K562 treated with DMSO at 1 percent for 4 hours (cell line): ENCODE results near the gene KRT33B. TPM values are rescaled to one million over a fixed set of nuclear protein-coding genes. Genes with fewer than 3 reads are reported as not detected.

Experiments
- total RNA-seq: library from RNA; unstranded; fragments of 300-600 nt; gene quantifications from 2 replicates; pipeline ENCODE4 v1.2.3, GENCODE V29; 2022; ENCODE audit not compliant: insufficient read depth

The KRT33B gene
- not detected in 2 replicates for total RNA-seq

GRCh38 chr17:41369713-41370112 is at the start of gene KRT33B:
TSS of gene KRT33B (minus strand) at chr17:41369813. CDS start at chr17:41369750, 63 bp downstream.

DNA sequence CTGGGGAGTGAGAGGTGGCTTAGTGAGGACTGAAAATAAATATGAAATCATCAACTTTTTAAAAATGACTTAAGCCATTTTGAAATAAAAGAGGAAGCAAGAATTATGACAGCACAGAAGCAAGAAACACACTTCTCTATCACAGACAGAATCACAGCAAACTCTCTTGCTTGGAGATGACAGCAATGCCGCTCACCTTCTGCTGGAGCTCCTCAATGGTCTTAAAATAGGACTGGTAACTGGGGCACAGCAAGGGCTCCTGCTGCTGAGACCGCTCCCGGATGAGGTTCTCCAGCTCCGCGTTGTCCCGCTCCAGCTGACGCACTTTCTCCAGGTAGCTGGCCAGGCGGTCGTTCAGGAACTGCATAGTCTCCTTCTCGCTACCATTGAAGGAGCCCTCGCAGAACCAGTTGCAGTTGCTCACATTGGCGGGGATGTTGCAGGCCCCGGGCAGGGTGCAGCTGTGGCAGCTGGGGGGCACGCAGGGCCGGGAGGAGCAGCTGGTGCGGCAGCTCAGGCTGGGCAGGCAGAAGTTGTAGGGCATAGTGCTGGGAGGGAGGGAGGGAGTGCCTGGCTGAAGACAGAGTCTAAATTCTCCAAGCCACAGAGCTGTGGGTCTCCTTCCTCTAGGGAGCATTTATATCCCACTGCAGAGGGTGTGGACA is 27.5 kb upstream of the KRT33B start, which contains the start of gene KRT31:
TSS of gene KRT31 (minus strand) at position 613 of the 665 bp plus-strand sequence. CDS start at position 544, 69 bp downstream.

GRCh38 chr17:41381943-41382342 is 12.3 kb upstream of the KRT33B start, which contains the start of gene KRT34:
TSS of gene KRT34 (minus strand) at chr17:41382306. CDS start at chr17:41382246, 60 bp downstream.

GRCh38 chr17:41350381-41350878 is 19.2 kb downstream of the KRT33B start, which contains the start of gene KRT33A:
TSS of gene KRT33A (minus strand) at chr17:41350828. CDS start at chr17:41350767, 61 bp downstream.

GRCh38 chr17:41315204-41315794 is 54.3 kb downstream of the KRT33B start, which contains the start of gene KRTAP17-1:
TSS of gene KRTAP17-1 (minus strand) at chr17:41315710. CDS start at chr17:41315650, 60 bp downstream.

Other genes starting within 250 kb of the KRT33B start
- not detected in 2 replicates for gene KRTAP4-12, start 245.6 kb downstream of the KRT33B start, total RNA-seq
- gene KRTAP4-6, start 229.3 kb downstream of the KRT33B start, total RNA-seq: not detected in 2 replicates
- not detected in 2 replicates for gene KRTAP4-5, start 220.0 kb downstream of the KRT33B start, total RNA-seq
- gene KRTAP4-4, start 209.1 kb downstream of the KRT33B start, total RNA-seq: not detected in 2 replicates
- not detected in 2 replicates for gene KRTAP4-3, start 201.6 kb downstream of the KRT33B start, total RNA-seq
- gene KRTAP4-2, start 191.6 kb downstream of the KRT33B start, total RNA-seq: not detected in 2 replicates
- gene KRTAP4-1, start 184.9 kb downstream of the KRT33B start, total RNA-seq: not detected in 2 replicates
- not detected in 2 replicates for gene KRTAP9-1, start 179.9 kb downstream of the KRT33B start, total RNA-seq
- not detected in 2 replicates for gene KRTAP9-2, start 143.2 kb downstream of the KRT33B start, total RNA-seq
- gene KRTAP9-3, start 137.4 kb downstream of the KRT33B start, total RNA-seq: not detected in 2 replicates
- not detected in 2 replicates for gene KRTAP9-8, start 131.8 kb downstream of the KRT33B start, total RNA-seq
- gene KRTAP9-4, start 120.1 kb downstream of the KRT33B start, total RNA-seq: not detected in 2 replicates
- not detected in 2 replicates for gene KRTAP9-9, start 114.4 kb downstream of the KRT33B start, total RNA-seq
- gene KRTAP9-6, start 104.4 kb downstream of the KRT33B start, total RNA-seq: not detected in 2 replicates
- gene KRTAP9-7, start 94.1 kb downstream of the KRT33B start, total RNA-seq: not detected in 2 replicates
- gene KRTAP29-1, start 67.0 kb downstream of the KRT33B start, total RNA-seq: not detected in 2 replicates
- gene KRTAP16-1, start 60.5 kb downstream of the KRT33B start, total RNA-seq: not detected in 2 replicates
- not detected in 2 replicates for gene KRTAP17-1, start 54.1 kb downstream of the KRT33B start, total RNA-seq
- gene KRT33A, start 19.0 kb downstream of the KRT33B start, total RNA-seq: not detected in 2 replicates
- gene KRT34, start 12.5 kb upstream of the KRT33B start, total RNA-seq: not detected in 2 replicates
- not detected in 2 replicates for gene KRT31, start 27.8 kb upstream of the KRT33B start, total RNA-seq
- not detected in 2 replicates for gene KRT37, start 54.8 kb upstream of the KRT33B start, total RNA-seq
- gene KRT38, start 71.2 kb upstream of the KRT33B start, total RNA-seq: not detected in 2 replicates
- gene KRT32, start 97.6 kb upstream of the KRT33B start, total RNA-seq: not detected in 2 replicates
- not detected in 2 replicates for gene KRT35, start 111.3 kb upstream of the KRT33B start, total RNA-seq
- gene KRT36, start 120.1 kb upstream of the KRT33B start, total RNA-seq: not detected in 2 replicates
- not detected in 2 replicates for gene KRT13, start 135.8 kb upstream of the KRT33B start, total RNA-seq
- gene KRT15, start 149.1 kb upstream of the KRT33B start, total RNA-seq: 1.0 TPM in 1 of 2 replicates, not detected in the other
- 155 and 171 TPM in 2 replicates for gene KRT19, start 158.5 kb upstream of the KRT33B start, total RNA-seq
- not detected in 2 replicates for gene KRT9, start 202.2 kb upstream of the KRT33B start, total RNA-seq
- not detected in 2 replicates for gene KRT14, start 217.1 kb upstream of the KRT33B start, total RNA-seq
- not detected in 2 replicates for gene KRT16, start 243.0 kb upstream of the KRT33B start, total RNA-seq